Stimulated activated naive CD8-positive, alpha-beta T cell treated with anti-CD3 and anti-CD28 coated beads, Interleukin-15, Interleukin-2, amounts not matched to agents 100 U/mL and 50 U/mL, for 24 hours (primary cell): Measurements from ENCODE around the gene ZNF862.
A peak's percentile ranks its signal among the peaks of the same experiment; 100 is the strongest.

Source experiments
- ATAC-seq: fragments of 150-1000 bp; cut with Tn5 transposase; one replicate; pipeline ENCODE4 v1.10.0; 2021
- DNase-seq: peaks from one replicate; pipeline ENCODE4 v3.0.0; 2021

The ZNF862 gene

GRCh38 chr7:149866139-149866778 lies 28.1 kb downstream of the ZNF862 start:
- ATAC-seq = no peak
- DNase-seq = no peak

GRCh38 chr7:149866779-149867447 lies 28.7 kb downstream of the ZNF862 start:
- ATAC-seq = no peak
- no peak for DNase-seq

- ATAC-seq (no peak), DNase-seq (no peak)
Measured at GRCh38 chr7:149867762-149868622, 29.8 kb downstream of the ZNF862 start.

GRCh38 chr7:149868623-149869290 lies 30.6 kb downstream of the ZNF862 start:
- ATAC-seq = no peak
- no peak for DNase-seq

- DNase-seq = no peak
- no peak for ATAC-seq
Measured at GRCh38 chr7:149869291-149869650, 31.1 kb downstream of the ZNF862 start.

- no peak for DNase-seq
Measured at GRCh38 chr7:149869867-149870266, 31.7 kb downstream of the ZNF862 start.

GRCh38 chr7:149870274-149870673 lies 32.1 kb downstream of the ZNF862 start:
- ATAC-seq = no peak
- DNase-seq = no peak

More at GRCh38 chr7:149869867-149870266, 31.7 kb downstream of the ZNF862 start:
- no peak for ATAC-seq

GRCh38 chr7:149870701-149871483 lies 32.7 kb downstream of the ZNF862 start:
- DNase-seq (peak; percentile 53), ATAC-seq (no peak)

- ATAC-seq = no peak
- DNase-seq = no peak
Measured at GRCh38 chr7:149871576-149871975, 33.4 kb downstream of the ZNF862 start.

GRCh38 chr7:149872419-149873073 lies 34.4 kb downstream of the ZNF862 start:
- ATAC-seq = no peak
- DNase-seq = peak; percentile 59

GRCh38 chr7:149873074-149873969 lies 35.1 kb downstream of the ZNF862 start, which contains the start of gene ATP6V0E2:
ATP6V0E2 (plus strand) TSS chr7:149873969; CDS start chr7:149874066, 97 bp downstream.
- ATAC-seq (peak; percentile 87), DNase-seq (peak; percentile 95)

- ATAC-seq = peak; percentile 11
- DNase-seq = no peak
Measured at GRCh38 chr7:149873970-149874643, 35.9 kb downstream of the ZNF862 start.

GRCh38 chr7:149874644-149875028 lies 36.5 kb downstream of the ZNF862 start:
- ATAC-seq = no peak
- no peak for DNase-seq

- ATAC-seq = no peak
- DNase-seq = no peak
Measured at GRCh38 chr7:149875396-149875795, 37.2 kb downstream of the ZNF862 start.

- DNase-seq (no peak), ATAC-seq (no peak)
Measured at GRCh38 chr7:149877890-149878522, 39.8 kb downstream of the ZNF862 start.

- ATAC-seq = no peak
- DNase-seq = no peak
Measured at GRCh38 chr7:149878523-149878921, 40.3 kb downstream of the ZNF862 start.

- ATAC-seq (no peak), DNase-seq (no peak)
Measured at GRCh38 chr7:149879271-149879743, 41.1 kb downstream of the ZNF862 start.

- DNase-seq = no peak
- ATAC-seq = no peak
Measured at GRCh38 chr7:149879766-149880637, 41.8 kb downstream of the ZNF862 start.
